ENCODE results near the gene C3orf85. TPM values are rescaled to one million over a fixed set of nuclear protein-coding genes. Genes with fewer than 3 reads are reported as not detected.

Gene C3orf85
- total RNA-seq, 1 donor from 2014 or later = not detected

DNA sequence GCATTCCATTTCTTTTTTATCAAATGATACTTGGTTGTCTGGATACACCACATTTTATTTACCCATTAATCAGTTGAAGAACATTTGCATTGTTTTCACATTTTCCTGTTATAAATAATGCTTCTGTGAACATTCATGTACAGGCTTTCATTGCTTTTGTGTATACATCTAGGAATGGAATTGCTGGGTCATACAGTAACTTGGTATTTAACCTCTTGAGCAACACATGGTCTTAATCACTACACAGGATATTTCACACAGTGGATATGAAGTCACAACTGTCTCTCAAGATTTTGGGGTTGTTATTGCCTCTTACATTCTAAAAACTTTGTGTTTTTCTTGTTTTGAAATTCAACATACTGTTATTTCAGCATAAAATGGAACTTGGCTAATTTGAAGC lies 48.2 kb downstream of the C3orf85 start:
- TF ChIP-seq, protein P1, sequence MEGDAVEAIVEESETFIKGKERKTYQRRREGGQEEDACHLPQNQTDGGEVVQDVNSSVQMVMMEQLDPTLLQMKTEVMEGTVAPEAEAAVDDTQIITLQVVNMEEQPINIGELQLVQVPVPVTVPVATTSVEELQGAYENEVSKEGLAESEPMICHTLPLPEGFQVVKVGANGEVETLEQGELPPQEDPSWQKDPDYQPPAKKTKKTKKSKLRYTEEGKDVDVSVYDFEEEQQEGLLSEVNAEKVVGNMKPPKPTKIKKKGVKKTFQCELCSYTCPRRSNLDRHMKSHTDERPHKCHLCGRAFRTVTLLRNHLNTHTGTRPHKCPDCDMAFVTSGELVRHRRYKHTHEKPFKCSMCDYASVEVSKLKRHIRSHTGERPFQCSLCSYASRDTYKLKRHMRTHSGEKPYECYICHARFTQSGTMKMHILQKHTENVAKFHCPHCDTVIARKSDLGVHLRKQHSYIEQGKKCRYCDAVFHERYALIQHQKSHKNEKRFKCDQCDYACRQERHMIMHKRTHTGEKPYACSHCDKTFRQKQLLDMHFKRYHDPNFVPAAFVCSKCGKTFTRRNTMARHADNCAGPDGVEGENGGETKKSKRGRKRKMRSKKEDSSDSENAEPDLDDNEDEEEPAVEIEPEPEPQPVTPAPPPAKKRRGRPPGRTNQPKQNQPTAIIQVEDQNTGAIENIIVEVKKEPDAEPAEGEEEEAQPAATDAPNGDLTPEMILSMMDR (conservative IDR thresholded peaks at IDR 0.05) = no peak
- DNase-seq (ENCODE audit: low read depth, low spot score) = no peak
- Mint-ChIP-seq H3K27ac (ENCODE audit: unreplicated experiment) (no peak overlapping the region), H3K27me3 (ENCODE audit: low read depth) (no peaks in the 10 kb centered on the region), H3K36me3 (ENCODE audit: low read depth) (no peaks in the 10 kb centered on the region), H3K9me3 (peaks cover 6% of the 10 kb centered on the region), H3K4me1 (peaks cover 9% of the 10 kb centered on the region), H3K4me3 (no peak overlapping the region)

DNA sequence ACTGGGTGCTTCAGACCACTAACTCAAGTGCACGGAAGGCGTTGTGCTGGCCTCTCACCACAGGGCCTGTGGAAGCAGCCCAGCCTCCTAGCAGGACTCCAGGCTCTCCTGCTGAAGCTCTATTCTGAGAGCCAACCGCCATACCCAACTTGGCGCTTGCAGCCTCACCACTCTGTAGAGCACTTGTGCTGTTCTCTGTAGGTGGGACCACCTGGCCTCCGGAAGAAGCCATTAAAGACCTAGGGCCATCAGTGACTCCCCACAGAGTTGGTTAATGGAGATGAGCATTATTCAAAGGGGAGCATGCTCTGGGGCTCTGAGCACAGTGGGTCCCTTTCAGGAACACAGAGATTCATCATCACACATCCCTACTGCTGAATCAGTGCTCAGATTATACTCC lies 50.9 kb downstream of the C3orf85 start:
- Mint-ChIP-seq H3K9me3 (peaks cover 6% of the 10 kb centered on the region), H3K27ac (ENCODE audit: unreplicated experiment) (no peak overlapping the region), H3K4me3 (no peak overlapping the region), H3K4me1 (peaks cover 15% of the 10 kb centered on the region), H3K27me3 (ENCODE audit: low read depth) (no peaks in the 10 kb centered on the region), H3K36me3 (ENCODE audit: low read depth) (no peaks in the 10 kb centered on the region)
- TF ChIP-seq, protein P1 (conservative IDR thresholded peaks at IDR 0.05) = no peak
- DNase-seq (ENCODE audit: low read depth, low spot score) = no peak

DNA sequence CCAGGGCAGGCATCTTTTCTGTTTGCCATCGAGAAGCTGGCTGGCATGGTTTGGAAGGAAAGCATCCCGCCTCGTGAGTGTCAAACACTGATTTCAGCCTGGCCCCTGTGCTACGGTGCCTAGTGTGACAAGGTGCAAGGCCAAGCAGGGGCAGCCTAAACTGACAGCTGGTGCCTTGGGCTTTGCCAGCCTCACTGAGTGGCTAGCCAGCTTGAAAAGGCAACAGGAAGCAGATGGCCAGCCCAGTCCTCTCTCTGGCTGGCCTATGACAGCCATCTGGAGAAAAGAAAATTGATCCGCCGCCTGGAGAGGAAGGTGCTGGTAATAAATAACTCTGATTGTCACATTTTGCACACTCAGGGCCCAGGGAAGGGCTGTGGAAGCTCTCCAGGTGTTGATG lies 52.2 kb downstream of the C3orf85 start:
- peaks cover 3% of the 10 kb centered on the region for H3K9me3 Mint-ChIP-seq
- H3K4me1 Mint-ChIP-seq = peaks cover 15% of the 10 kb centered on the region
- H3K36me3 Mint-ChIP-seq (ENCODE audit: low read depth) = no peaks in the 10 kb centered on the region
- DNase-seq (ENCODE audit: low read depth, low spot score) = no peak
- no peak overlapping the region for H3K4me3 Mint-ChIP-seq
- H3K27me3 Mint-ChIP-seq (ENCODE audit: low read depth) = no peaks in the 10 kb centered on the region
- TF ChIP-seq, protein P1 (conservative IDR thresholded peaks at IDR 0.05) = no peak
- H3K27ac Mint-ChIP-seq (ENCODE audit: unreplicated experiment) = no peak overlapping the region

DNA sequence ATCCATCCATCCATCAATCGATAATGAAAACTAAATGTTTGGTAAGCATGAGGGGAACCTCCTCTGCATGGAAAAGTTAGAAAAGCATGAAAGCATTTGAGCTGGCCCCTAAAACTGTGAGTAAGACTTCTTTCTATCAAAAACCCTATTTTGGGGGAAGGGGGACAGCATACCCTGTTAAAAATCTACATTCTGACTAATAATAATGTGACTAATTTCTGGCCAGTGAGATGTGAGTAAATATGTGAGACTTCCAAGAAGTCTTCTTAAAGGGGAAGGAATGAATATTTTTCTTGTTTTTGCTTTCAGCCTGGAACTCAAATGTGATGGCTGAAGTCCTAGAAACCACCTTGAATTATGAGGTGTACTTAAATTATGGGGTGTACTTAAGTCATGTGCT lies 54.9 kb downstream of the C3orf85 start:
- Mint-ChIP-seq H3K36me3 (ENCODE audit: low read depth) (no peaks in the 10 kb centered on the region), H3K9me3 (no peaks in the 10 kb centered on the region), H3K27me3 (ENCODE audit: low read depth) (no peaks in the 10 kb centered on the region), H3K4me1 (peaks cover 17% of the 10 kb centered on the region), H3K27ac (ENCODE audit: unreplicated experiment) (no peak overlapping the region), H3K4me3 (no peak overlapping the region)
- DNase-seq (ENCODE audit: low read depth, low spot score) = no peak
- TF ChIP-seq, protein P1 (conservative IDR thresholded peaks at IDR 0.05) = no peak

DNA sequence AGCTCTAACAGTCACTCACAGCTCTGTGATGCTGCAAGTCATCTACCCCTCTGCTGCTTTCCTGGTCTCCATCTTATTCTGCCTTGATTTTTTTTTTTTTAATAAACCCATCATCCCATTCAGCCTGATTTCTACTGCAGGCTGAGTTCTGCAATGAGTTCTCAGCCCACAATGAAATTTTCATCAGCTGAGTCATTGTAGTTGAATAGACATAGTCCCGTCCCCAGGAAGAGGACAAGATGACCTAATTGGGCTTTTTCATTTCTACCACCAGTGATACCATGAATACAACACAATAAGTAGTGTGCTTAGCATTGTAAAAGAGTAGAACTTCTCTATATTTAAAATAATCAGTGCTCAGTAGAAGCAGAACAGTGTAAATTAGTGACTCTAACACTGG lies 59.3 kb downstream of the C3orf85 start:
- H3K36me3 Mint-ChIP-seq (ENCODE audit: low read depth) = peaks cover 5% of the 10 kb centered on the region
- H3K4me1 Mint-ChIP-seq = peaks cover 7% of the 10 kb centered on the region
- H3K27me3 Mint-ChIP-seq (ENCODE audit: low read depth) = no peaks in the 10 kb centered on the region
- no peak for DNase-seq (ENCODE audit: low read depth, low spot score)
- H3K4me3 Mint-ChIP-seq = no peak overlapping the region
- no peak overlapping the region for H3K27ac Mint-ChIP-seq (ENCODE audit: unreplicated experiment)
- peaks cover 4% of the 10 kb centered on the region for H3K9me3 Mint-ChIP-seq
- TF ChIP-seq, protein P1 (conservative IDR thresholded peaks at IDR 0.05) = no peak

Other genes starting within 250 kb of the C3orf85 start
- gene GUCA1C, start 182.8 kb upstream of the C3orf85 start, total RNA-seq = not detected in 2 replicates
- not detected in 2 replicates for gene MORC1, start 18.6 kb upstream of the C3orf85 start, total RNA-seq
- gene DPPA2, start 179.8 kb downstream of the C3orf85 start, total RNA-seq = 0.86 and 1.1 TPM in 2 replicates
- 142 and 155 TPM in 2 replicates for gene DPPA4, start 200.8 kb downstream of the C3orf85 start, total RNA-seq

Data from neural crest cell (in vitro differentiated cells).